ENCODE measurements around the gene ZNF217. TPM values are rescaled to one million over a fixed set of nuclear protein-coding genes. Genes with fewer than 3 reads are reported as not detected.

Gene ZNF217
- total and polyA plus RNA-seq, 2 of the 8 experiments (the other 6 are each of a cell fraction or from before 2014, with no cell fraction given), result 15.3 to 87.9 TPM

GRCh38 chr20:53629436-53629835 lies 35.8 kb upstream of the ZNF217 start:
- no peak overlapping the region for H2AK5ac ChIP-seq (ENCODE audit: low read depth, low read length)
- H4K91ac ChIP-seq (replicated peaks; ENCODE audit: insufficient read length, low read length), result no peak overlapping the region
- no peak overlapping the region for H3K14ac ChIP-seq (ENCODE audit: insufficient read length)
- H2BK20ac ChIP-seq (ENCODE audit: low read length), result no peak overlapping the region
- no peaks in the 10 kb centered on the region for H3K23me2 ChIP-seq (ENCODE audit: low read depth, low read length)
- H3K36me3 ChIP-seq (ENCODE audit: control insufficient read depth in 2 of 4, insufficient read depth in 4 of 4, low read length in 3 of 4), result no peaks in the 10 kb centered on the region
- H2BK12ac ChIP-seq (ENCODE audit: low read depth, low read length), result no peak overlapping the region
- ChIA-PET CTCF (ENCODE audit: partially characterized antibody) (interaction anchor here (0.6 kb wide), 1 partner anchor 153 kb away, joined by 3 read pairs; no protein-coding TSS in a partner anchor), POLR2A (ENCODE audit: partially characterized antibody) (no interaction called here)
- no peak overlapping the region for H3K18ac ChIP-seq (ENCODE audit: extremely low read depth, low read length)
- H2AFZ ChIP-seq (ENCODE audit: low read length), result no peak overlapping the region
- no peak overlapping the region for H3K56ac ChIP-seq (replicated peaks; ENCODE audit: insufficient read length, low read depth, low read length)
- no peaks in the 10 kb centered on the region for H3K27me3 ChIP-seq (replicated peaks in 1 of 4; ENCODE audit: control insufficient read depth in 3 of 4, extremely low read depth in 1 of 4, insufficient read depth in 3 of 4, low read length in 3 of 4)
- H3K4me3 ChIP-seq (ENCODE audit: extremely low read depth in 1 of 4, insufficient read depth in 2 of 4, low read depth in 3 of 4, low read length in 4 of 4), result no peak overlapping the region
- H3K23ac ChIP-seq (ENCODE audit: insufficient read length), result no peak overlapping the region
- no peak overlapping the region for H4K8ac ChIP-seq (ENCODE audit: extremely low read depth, insufficient read depth, low read length)
- no peak overlapping the region for H3K4me2 ChIP-seq (ENCODE audit: insufficient read depth in 1 of 2, low read depth in 2 of 2, low read length in 2 of 2)
- DNase-seq (ENCODE audit: low read depth in 1 of 2, low spot score in 2 of 2) (no peak), FAIRE-seq (no peak)
- TF ChIP-seq CBX8 (IDR thresholded peaks at IDR 0.05; ENCODE audit: borderline replicate concordance, low read depth, low read length), result no peak
- TF ChIP-seq BCL11A (IDR thresholded peaks at IDR 0.05; ENCODE audit: low read depth in 2 of 2, low read length in 2 of 2), result no peak
- TF ChIP-seq ZNF274 (IDR thresholded peaks at IDR 0.05; ENCODE audit: borderline replicate concordance, extremely low read depth, low read length), result no peak
- no peak for TF ChIP-seq ASH2L (IDR thresholded peaks at IDR 0.05; ENCODE audit: low read length)
- TF ChIP-seq POLR2A (IDR thresholded peaks at IDR 0.05; ENCODE audit: control extremely low read depth in 1 of 2, low read depth in 2 of 2, low read length in 2 of 2), result no peak
- TF ChIP-seq TEAD4 (IDR thresholded peaks at IDR 0.05; ENCODE audit: low read depth, low read length), result no peak
- no peak for TF ChIP-seq HDAC6 (IDR thresholded peaks at IDR 0.05; ENCODE audit: low read depth, low read length)
- no peak for TF ChIP-seq KDM1A (IDR thresholded peaks at IDR 0.05; ENCODE audit: borderline replicate concordance, low read length)
- no peak for TF ChIP-seq SIRT6 (IDR thresholded peaks at IDR 0.05; ENCODE audit: low read length)
- no peak for TF ChIP-seq CREB1 (IDR thresholded peaks at IDR 0.05)
- no peak for TF ChIP-seq PHF8 (conservative IDR thresholded peaks at IDR 0.05; ENCODE audit: low read depth, low read length)
- TF ChIP-seq GABPA (IDR thresholded peaks at IDR 0.05; ENCODE audit: borderline replicate concordance, insufficient read depth, low read length), result no peak
- no peak for TF ChIP-seq SRF (IDR thresholded peaks at IDR 0.05; ENCODE audit: low read depth, low read length)
- no peak overlapping the region for H2BK15ac ChIP-seq (ENCODE audit: low read length)
- H4K5ac ChIP-seq (ENCODE audit: insufficient read length, low read depth, low read length), result no peak overlapping the region
- H3K79me1 ChIP-seq (ENCODE audit: low read depth, low read length), result no peaks in the 10 kb centered on the region
- H3K79me2 ChIP-seq (ENCODE audit: control insufficient read depth in 1 of 2, insufficient read depth in 2 of 2, low read length in 2 of 2), result no peaks in the 10 kb centered on the region
- H3K9me3 ChIP-seq (ENCODE audit: insufficient read depth in 2 of 2, low read depth in 1 of 2, low read length in 1 of 2), result no peaks in the 10 kb centered on the region
- H3K9ac ChIP-seq (replicated peaks in 1 of 4; ENCODE audit: extremely low read depth in 1 of 4, low read depth in 3 of 4, low read length in 3 of 4), result no peak overlapping the region
- 80% methylated on average over 4 of the region's 5 CpGs; no CpG with 5 or more reads in 1 of the 2 experiments for WGBS, 2 experiments (ENCODE audit: extremely low coverage in 1 of 2, insufficient coverage in 1 of 2, insufficient read length in 1 of 2, insufficient replicate concordance in 2 of 2, low coverage in 1 of 2, low lambda C conversion rate in 2 of 2, missing lambda C conversion rate in 1 of 2)
- no peak overlapping the region for H3K4ac ChIP-seq (replicated peaks; ENCODE audit: insufficient read length, low read depth, low read length)
- no peak overlapping the region for H2BK5ac ChIP-seq (ENCODE audit: low read depth, low read length)
- no peaks in the 10 kb centered on the region for H3K4me1 ChIP-seq (replicated peaks in 1 of 4; ENCODE audit: control insufficient read depth in 3 of 4, insufficient read depth in 4 of 4, low read length in 3 of 4)
- no peak overlapping the region for H2BK120ac ChIP-seq (replicated peaks; ENCODE audit: low read depth, low read length)
- no peaks in the 10 kb centered on the region for H4K20me1 ChIP-seq (replicated peaks in 1 of 2; ENCODE audit: control insufficient read depth in 1 of 2, insufficient read depth in 2 of 2, low read length in 2 of 2)
- no peak overlapping the region for H3K27ac ChIP-seq (ENCODE audit: low read depth, low read length)

Measured in H1 (cell line).